HCT116 (cell line): ENCODE measurements around the gene HIP1. TPM values are rescaled to one million over a fixed set of nuclear protein-coding genes. Genes with fewer than 3 reads are reported as not detected.

Experiments used
- CTCF ChIP-seq, 3 experiments: fragments of 200-600 bp in 1 of 3; sonication (generic) in 1 of 3; IDR thresholded peaks in 2 of 3; conservative IDR thresholded peaks in 1 of 3; 2 replicates each; pipeline ENCODE4 v1.5.1; 2012 to 2017; ENCODE audit warnings: low read depth in 2 of 3, low read length in 2 of 3, antibody characterized with exemption in 1 of 3, borderline replicate concordance in 1 of 3, control low read depth in 1 of 3, mild to moderate bottlenecking in 1 of 3, mixed read lengths in 1 of 3, mixed run types in 1 of 3, moderate library complexity in 1 of 3; ENCODE audit not compliant: insufficient read depth in 1 of 3
- ELF1 ChIP-seq: IDR thresholded peaks from 2 replicates; pipeline ENCODE4 v1.6.1; 2012; ENCODE audit warnings: low read depth, borderline replicate concordance
- POLR2A ChIP-seq: IDR thresholded peaks from 2 replicates; pipeline ENCODE4 v1.7.0; 2011; ENCODE audit warnings: borderline replicate concordance; ENCODE audit not compliant: insufficient read depth, insufficient read length; ENCODE audit errors: extremely low read depth
- REST ChIP-seq: IDR thresholded peaks from 2 replicates; pipeline ENCODE4 v1.6.1; 2012; ENCODE audit warnings: low read depth
- SP1 ChIP-seq: IDR thresholded peaks from 2 replicates; pipeline ENCODE4 v1.6.1; 2012; ENCODE audit warnings: low read depth
- TCF7L2 ChIP-seq: IDR thresholded peaks from 2 replicates; pipeline ENCODE4 v1.7.0; 2011; ENCODE audit warnings: borderline replicate concordance, inconsistent platforms; ENCODE audit not compliant: insufficient read depth, insufficient read length; ENCODE audit errors: extremely low read depth
- ZFX ChIP-seq: fragments of 450-650 bp; IDR thresholded peaks from 2 replicates; pipeline ENCODE4 v1.6.1; 2017
- total RNA-seq: library from RNA; stranded (reverse); gene quantifications from one replicate; pipeline ENCODE4 v1.2.1, GENCODE V29; 2021; ENCODE audit not compliant: unreplicated experiment

The HIP1 gene
- total RNA-seq, 1 experiment from 2014 or later, result 22.1 TPM

- TF ChIP-seq CTCF (IDR thresholded peaks at IDR 0.05 in 2 of 3, conservative IDR thresholded peaks at IDR 0.05 in 1 of 3; ENCODE audit: borderline replicate concordance in 1 of 3, insufficient read depth in 1 of 3, low read depth in 2 of 3, low read length in 2 of 3) (no peak), ZFX (no peak), TCF7L2 (no peak), REST (no peak), ELF1 (no peak), SP1 (no peak), POLR2A (no peak)
Observed at GRCh38 chr7:75737856-75738603, 711 bp downstream of the HIP1 start (continued).
